HCT116 (cell line): Measurements from ENCODE around the gene TBC1D21. TPM values are rescaled to one million over a fixed set of nuclear protein-coding genes. Genes with fewer than 3 reads are reported as not detected.

Source experiments
- ATAC-seq: fragments of 200-7000 bp; cut with Tn5 transposase; 2 replicates; pipeline ENCODE4 v1.9.1; 2020; ENCODE audit warnings: mild to moderate bottlenecking, moderate library complexity
- BruUV-seq: library from RNA; stranded (reverse); fragments of 400-500 nt; replicated peaks from 2 replicates; lab custom pipeline; 2021; lab: Mats Ljungman, UMichigan
- CTCF ChIA-PET: fragments of 300-600 bp; sonication (Branson Sonifier 250); formaldehyde crosslinking; loops from one replicate; lab custom pipeline; 2021; ENCODE audit warnings: antibody characterized with exemption; lab: Charles Lee
- POLR2A ChIA-PET: fragments of 300-600, 350-600 bp; sonication (Branson Sonifier 250); formaldehyde crosslinking; loops from one replicate; lab custom pipeline; 2021; ENCODE audit warnings: antibody characterized with exemption; lab: Charles Lee
- RAD21 ChIA-PET, 2 experiments: fragments of 300-600 bp; sonication (Branson Sonifier 250); formaldehyde crosslinking; loops; one replicate each; lab custom pipeline; 2023; ENCODE audit warnings: low total read pairs in 2 of 2; ENCODE audit not compliant: uncharacterized antibody in 2 of 2, unreplicated experiment in 2 of 2, low non-redundant PET in 1 of 2; lab: Charles Lee
- DNase-seq: peaks from one replicate; pipeline ENCODE4 v3.0.0-alpha.2; 2010; ENCODE audit warnings: low read depth, low spot score
- H2AFZ ChIP-seq: fragments of 200-600 bp; shearing (Covaris generic), sonication (generic); 2 replicates; pipeline ENCODE4 v1.6.1; 2017; ENCODE audit warnings: low read depth, mixed run types, mixed read lengths, antibody characterized with exemption, low read length; ENCODE audit not compliant: poor library complexity, severe bottlenecking
- H3K27ac ChIP-seq: 2 replicates; pipeline ENCODE4 v1.5.1; 2012; ENCODE audit warnings: low read depth, low read length
- H3K27me3 ChIP-seq: fragments of 200-600 bp; sonication (generic); 2 replicates; pipeline ENCODE4 v1.6.1; 2016; ENCODE audit warnings: mixed run types, low read length, mixed read lengths; ENCODE audit not compliant: insufficient read depth
- H3K36me3 ChIP-seq, 2 experiments: fragments of 200-500 bp in 1 of 2; fragments of 200-600 bp in 1 of 2; sonication (Bioruptor generic) in 1 of 2; sonication (generic) in 1 of 2; 2 replicates each; pipeline versions ENCODE4 v1.5.1 to v1.6.1; 2014 to 2016; ENCODE audit warnings: low read length in 2 of 2, inconsistent platforms in 1 of 2, mixed read lengths in 1 of 2, mixed run types in 1 of 2; ENCODE audit not compliant: insufficient read depth in 2 of 2, control insufficient read depth in 1 of 2
- H3K4me1 ChIP-seq, 2 experiments: fragments of 200-600 bp in 1 of 2; sonication (generic) in 1 of 2; 2 replicates each; pipeline versions ENCODE4 v1.5.1 to v1.6.1; 2012 to 2017; ENCODE audit warnings: low read length in 2 of 2, inconsistent platforms in 1 of 2, mild to moderate bottlenecking in 1 of 2, mixed read lengths in 1 of 2, mixed run types in 1 of 2, moderate library complexity in 1 of 2; ENCODE audit not compliant: insufficient read depth in 2 of 2, control insufficient read depth in 1 of 2
- H3K4me2 ChIP-seq: fragments of 200-600 bp; sonication (generic); 2 replicates; pipeline ENCODE4 v1.6.1; 2017; ENCODE audit warnings: mixed run types, low read length, mixed read lengths
- H3K4me3 ChIP-seq, 2 experiments: fragments of 200-600 bp in 1 of 2; sonication (generic) in 1 of 2; replicated peaks in 1 of 2; 2 replicates each; pipeline ENCODE4 v1.5.1; 2011 to 2016; ENCODE audit warnings: low read length in 2 of 2, control low read depth in 1 of 2, low read depth in 1 of 2, mild to moderate bottlenecking in 1 of 2, mixed read lengths in 1 of 2, mixed run types in 1 of 2
- H3K79me2 ChIP-seq: fragments of 200-600 bp; sonication (generic); 2 replicates; pipeline ENCODE4 v1.6.1; 2017; ENCODE audit warnings: mild to moderate bottlenecking, mixed run types, low read length, moderate library complexity, mixed read lengths; ENCODE audit not compliant: insufficient read depth
- H3K9ac ChIP-seq: fragments of 200-600 bp; sonication (generic); 2 replicates; pipeline ENCODE4 v1.6.1; 2016; ENCODE audit warnings: low read length, mixed read lengths
- H3K9me2 ChIP-seq: fragments of 200-600 bp; sonication (generic), shearing (Covaris generic); 2 replicates; pipeline ENCODE4 v1.6.1; 2017; ENCODE audit warnings: mixed run types, mild to moderate bottlenecking, moderate library complexity; ENCODE audit not compliant: insufficient read depth
- H3K9me3 ChIP-seq, 2 experiments: fragments of 200-500 bp in 1 of 2; fragments of 200-600 bp in 1 of 2; sonication (Bioruptor generic) in 1 of 2; sonication (generic) in 1 of 2; 2 replicates each; pipeline ENCODE4 v1.6.1; 2014 to 2017; ENCODE audit warnings: low read length in 2 of 2, mixed read lengths in 2 of 2, inconsistent platforms in 1 of 2, low read depth in 1 of 2, mild to moderate bottlenecking in 1 of 2, mixed run types in 1 of 2, moderate library complexity in 1 of 2; ENCODE audit not compliant: control insufficient read depth in 1 of 2, insufficient read depth in 1 of 2
- H4K20me1 ChIP-seq: fragments of 200-600 bp; sonication (generic), shearing (Covaris generic); 2 replicates; pipeline ENCODE4 v1.6.1; 2017; ENCODE audit warnings: mixed run types, mild to moderate bottlenecking, moderate library complexity; ENCODE audit not compliant: insufficient read depth
- ATF3 ChIP-seq: IDR thresholded peaks from 2 replicates; pipeline ENCODE4 v1.6.1; 2012
- CBX3 ChIP-seq: IDR thresholded peaks from 2 replicates; pipeline ENCODE4 v1.6.1; 2012; ENCODE audit warnings: low read depth
- CEBPB ChIP-seq: IDR thresholded peaks from 2 replicates; pipeline ENCODE4 v1.6.1; 2012; ENCODE audit warnings: low read depth
- EGR1 ChIP-seq: IDR thresholded peaks from 2 replicates; pipeline ENCODE4 v1.6.1; 2012; ENCODE audit warnings: low read depth
- ELF1 ChIP-seq: IDR thresholded peaks from 2 replicates; pipeline ENCODE4 v1.6.1; 2012; ENCODE audit warnings: low read depth, borderline replicate concordance
- EZH2 ChIP-seq: fragments of 200-600 bp; sonication (generic); IDR thresholded peaks from 2 replicates; pipeline ENCODE4 v1.6.1; 2017; ENCODE audit warnings: antibody characterized with exemption, mixed run types
- FOSL1 ChIP-seq: IDR thresholded peaks from 2 replicates; pipeline ENCODE4 v1.6.1; 2012; ENCODE audit warnings: low read depth
- JUND ChIP-seq: IDR thresholded peaks from 2 replicates; pipeline ENCODE4 v1.6.1; 2012
- RAD21 ChIP-seq: IDR thresholded peaks from 2 replicates; pipeline ENCODE4 v1.6.1; 2012; ENCODE audit warnings: low read depth, mild to moderate bottlenecking
- REST ChIP-seq: IDR thresholded peaks from 2 replicates; pipeline ENCODE4 v1.6.1; 2012; ENCODE audit warnings: low read depth
- SIN3A ChIP-seq: IDR thresholded peaks from 2 replicates; pipeline ENCODE4 v1.6.1; 2012; ENCODE audit warnings: low read depth
- SP1 ChIP-seq: IDR thresholded peaks from 2 replicates; pipeline ENCODE4 v1.6.1; 2012; ENCODE audit warnings: low read depth
- SRF ChIP-seq: IDR thresholded peaks from 2 replicates; pipeline ENCODE4 v1.6.1; 2012; ENCODE audit warnings: low read depth
- TCF7L2 ChIP-seq: IDR thresholded peaks from 2 replicates; pipeline ENCODE4 v1.7.0; 2011; ENCODE audit warnings: borderline replicate concordance, inconsistent platforms; ENCODE audit not compliant: insufficient read depth, insufficient read length; ENCODE audit errors: extremely low read depth
- YY1 ChIP-seq: IDR thresholded peaks from 2 replicates; pipeline ENCODE4 v1.6.1; 2011; ENCODE audit warnings: low read length, low read depth, moderate library complexity, mild to moderate bottlenecking; ENCODE audit not compliant: insufficient replicate concordance; ENCODE audit errors: extremely low read depth
- ZFX ChIP-seq: fragments of 450-650 bp; IDR thresholded peaks from 2 replicates; pipeline ENCODE4 v1.6.1; 2017
- ZNF274 ChIP-seq: fragments of 200-500 bp; sonication (Bioruptor generic); IDR thresholded peaks from 2 replicates; pipeline ENCODE4 v1.6.1; 2014; ENCODE audit warnings: mild to moderate bottlenecking, low read depth, low read length, inconsistent platforms
- intact Hi-C: fragments of 100-400 bp; cut with micrococcal nuclease; formaldehyde crosslinking; loops from 2 replicates; pipeline ENCODE4 v1.10.0; 2022
- total RNA-seq: library from RNA; stranded (reverse); gene quantifications from one replicate; pipeline ENCODE4 v1.2.1, GENCODE V29; 2021; ENCODE audit not compliant: unreplicated experiment
- TF ChIP-seq, protein P1 (sequence below): IDR thresholded peaks from 2 replicates; pipeline ENCODE4 v1.6.1; 2011; ENCODE audit warnings: mild to moderate bottlenecking, low read length, moderate library complexity; ENCODE audit not compliant: insufficient replicate concordance; ENCODE audit errors: extremely low read depth

TBC1D21 gene
- total RNA-seq, 1 experiment from 2014 or later = not detected

- no peak for TF ChIP-seq SRF
- TF ChIP-seq TCF7L2 = no peak
- TF ChIP-seq ZFX = no peak
- no peak for TF ChIP-seq REST
- TF ChIP-seq ELF1 = no peak
- TF ChIP-seq FOSL1 = no peak
- TF ChIP-seq CBX3 = no peak
- no peak for TF ChIP-seq CEBPB
- TF ChIP-seq SIN3A = no peak
- TF ChIP-seq, protein P1, sequence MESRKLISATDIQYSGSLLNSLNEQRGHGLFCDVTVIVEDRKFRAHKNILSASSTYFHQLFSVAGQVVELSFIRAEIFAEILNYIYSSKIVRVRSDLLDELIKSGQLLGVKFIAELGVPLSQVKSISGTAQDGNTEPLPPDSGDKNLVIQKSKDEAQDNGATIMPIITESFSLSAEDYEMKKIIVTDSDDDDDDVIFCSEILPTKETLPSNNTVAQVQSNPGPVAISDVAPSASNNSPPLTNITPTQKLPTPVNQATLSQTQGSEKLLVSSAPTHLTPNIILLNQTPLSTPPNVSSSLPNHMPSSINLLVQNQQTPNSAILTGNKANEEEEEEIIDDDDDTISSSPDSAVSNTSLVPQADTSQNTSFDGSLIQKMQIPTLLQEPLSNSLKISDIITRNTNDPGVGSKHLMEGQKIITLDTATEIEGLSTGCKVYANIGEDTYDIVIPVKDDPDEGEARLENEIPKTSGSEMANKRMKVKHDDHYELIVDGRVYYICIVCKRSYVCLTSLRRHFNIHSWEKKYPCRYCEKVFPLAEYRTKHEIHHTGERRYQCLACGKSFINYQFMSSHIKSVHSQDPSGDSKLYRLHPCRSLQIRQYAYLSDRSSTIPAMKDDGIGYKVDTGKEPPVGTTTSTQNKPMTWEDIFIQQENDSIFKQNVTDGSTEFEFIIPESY = no peak
- no peak for TF ChIP-seq EZH2
- TF ChIP-seq SP1 = no peak
- TF ChIP-seq ATF3 = no peak
- TF ChIP-seq ZNF274 = no peak
- TF ChIP-seq JUND = no peak
- TF ChIP-seq RAD21 = no peak
- TF ChIP-seq EGR1 = no peak
- TF ChIP-seq YY1 = no peak
- BruUV-seq = no TSS peak
Measured at GRCh38 chr15:73862276-73862675, 11.1 kb upstream of the TBC1D21 start.

More at GRCh38 chr15:73862276-73862675, 11.1 kb upstream of the TBC1D21 start:
- intact Hi-C loops = no loop called here
- Histone ChIP-seq H3K27me3 (peaks cover 55% of the 10 kb centered on the region), H3K79me2 (no peaks in the 10 kb centered on the region), H3K9me3 (no peaks in the 10 kb centered on the region; a peak in 1 of 4 replicates), H3K4me3 (no peak overlapping the region), H2AFZ (no peak overlapping the region), H3K9ac (no peak overlapping the region), H3K9me2 (no peaks in the 10 kb centered on the region), H4K20me1 (no peaks in the 10 kb centered on the region), H3K4me1 (no peaks in the 10 kb centered on the region), H3K4me2 (no peak overlapping the region), H3K36me3 (no peaks in the 10 kb centered on the region), H3K27ac (no peak overlapping the region)
- POLR2A ChIA-PET = no interaction called here
- RAD21 ChIA-PET = no interaction called here
- DNase-seq (no peak), ATAC-seq (no peak)
- CTCF ChIA-PET = no interaction called here
